HG03378 (cell line): ENCODE measurements around the gene ASCL3.
"Not testable (repeated sequence)": the region's sequence is repeated elsewhere in the genome, so short reads cannot be mapped to it uniquely, and the experiment has no call there.

Source experiments
- ATAC-seq: cut with Tn5 transposase; IDR thresholded peaks from one replicate; pipeline ENCODE4 v1.9.1; 2021; ENCODE audit warnings: mild to moderate bottlenecking, moderate library complexity; ENCODE audit not compliant: unreplicated experiment

Gene ASCL3

GRCh38 chr11:8942518-8943066, at the start of gene ASCL3:
TSS of gene ASCL3 (minus strand) at chr11:8943016. CDS start at chr11:8938161, 4,855 bp downstream.
- ATAC-seq = no peak

- ATAC-seq = no peak
Observed at GRCh38 chr11:8989453-8989852, 46.6 kb upstream of the ASCL3 start.

GRCh38 chr11:8988329-8989234, 45.8 kb upstream of the ASCL3 start:
- ATAC-seq = no peak

- ATAC-seq = no peak
Observed at GRCh38 chr11:8987446-8987845, 44.6 kb upstream of the ASCL3 start.

- not testable (repeated sequence) for ATAC-seq
Observed at GRCh38 chr11:8986772-8987171, 44.0 kb upstream of the ASCL3 start.

DNA sequence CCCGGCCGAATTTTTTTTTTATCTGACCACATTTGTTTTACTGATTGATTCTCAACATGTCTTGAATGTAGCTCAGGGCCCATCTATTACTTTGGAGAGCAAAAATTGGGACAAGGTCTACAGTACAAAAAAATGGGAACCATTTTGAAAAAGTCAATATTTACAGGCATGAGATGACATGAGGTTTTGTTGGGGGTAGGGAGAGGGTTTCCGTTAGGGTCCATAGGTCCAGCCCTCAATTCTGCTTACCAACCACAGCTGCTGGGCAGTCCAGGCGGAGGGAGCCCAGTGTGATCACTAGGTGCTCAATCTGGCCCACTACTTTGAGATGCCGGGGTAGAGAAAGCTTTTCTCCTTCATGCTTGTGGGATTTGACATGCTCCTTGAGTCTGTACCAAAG, 42.6 kb upstream of the ASCL3 start:
- ATAC-seq = no peak

GRCh38 chr11:8983552-8983951, 40.7 kb upstream of the ASCL3 start:
- no peak for ATAC-seq

- ATAC-seq = no peak
Observed at GRCh38 chr11:8980485-8980884, 37.7 kb upstream of the ASCL3 start.

GRCh38 chr11:8979365-8979764, 36.5 kb upstream of the ASCL3 start:
- ATAC-seq = not testable (repeated sequence)

DNA sequence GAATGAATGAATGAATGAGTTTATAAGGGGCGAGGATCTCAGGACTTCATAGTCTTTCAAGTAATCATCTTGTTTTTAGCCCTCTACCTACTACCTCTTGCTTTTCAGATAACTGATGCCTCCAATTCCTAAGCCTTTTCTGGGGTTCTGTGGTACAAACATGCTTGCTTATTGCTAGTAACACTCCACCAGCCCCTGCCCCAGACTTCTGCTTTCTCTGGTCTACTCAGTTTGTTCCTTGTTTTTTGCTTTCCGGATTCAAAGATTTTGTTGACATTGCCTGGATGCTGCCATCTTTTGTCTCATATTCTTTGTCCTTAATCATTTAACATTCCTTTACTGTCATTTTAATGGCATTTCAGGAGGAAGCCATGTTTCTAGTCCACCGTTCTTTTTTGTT, 30.3 kb upstream of the ASCL3 start:
- no peak for ATAC-seq

DNA sequence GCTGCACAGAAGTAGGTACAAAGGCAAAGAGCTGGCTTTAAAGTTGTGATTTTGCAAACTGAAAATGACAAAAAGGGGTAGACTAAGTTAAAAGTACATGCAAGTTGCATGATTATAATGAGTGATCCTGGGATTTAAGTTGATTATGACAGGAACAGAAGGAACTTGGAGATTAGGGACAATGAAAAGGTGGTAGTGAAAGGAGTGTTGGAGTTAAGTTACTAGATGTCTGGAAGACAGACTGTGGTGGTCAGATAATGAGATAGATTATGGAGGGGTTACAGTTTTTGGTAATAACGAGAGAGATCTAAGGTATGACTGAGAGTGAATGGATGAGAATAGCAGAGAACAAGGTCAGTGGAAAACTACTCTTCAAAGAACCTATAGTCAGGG, 29.1 kb upstream of the ASCL3 start:
- ATAC-seq = no peak

DNA sequence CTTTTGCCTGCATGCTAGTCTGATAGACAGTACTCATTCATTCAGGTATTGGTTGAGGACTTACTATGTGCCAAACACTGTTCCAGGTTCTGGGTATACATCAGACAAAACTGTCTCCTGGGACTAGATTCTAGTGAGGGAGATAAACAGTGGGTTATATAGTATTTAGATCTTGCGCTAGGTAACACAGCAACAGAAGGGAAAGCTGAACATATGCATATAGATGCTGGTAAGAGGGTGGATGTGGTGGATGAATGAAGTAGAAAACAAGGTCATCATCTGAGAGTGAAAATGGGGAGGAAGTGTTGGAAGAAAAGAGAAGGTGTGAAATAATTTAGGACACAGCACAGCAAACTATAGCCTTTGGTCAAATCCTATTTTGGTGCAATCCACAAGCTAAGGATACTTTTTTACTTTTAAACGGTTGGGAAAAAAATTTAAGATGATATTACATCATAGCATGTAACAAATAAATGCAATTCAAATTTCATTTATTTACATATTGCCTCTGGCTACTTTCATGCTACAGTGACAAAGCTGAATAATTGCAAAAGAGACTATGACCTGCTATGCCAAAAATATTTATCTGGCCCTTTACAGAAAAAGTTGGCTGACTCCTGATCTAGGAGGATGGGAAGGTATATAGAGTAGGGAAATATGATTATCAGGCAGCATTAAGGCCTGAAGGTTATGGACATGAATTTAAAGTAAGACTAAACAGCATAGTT, 28.5 kb upstream of the ASCL3 start:
- no peak for ATAC-seq

- no peak for ATAC-seq
Observed at GRCh38 chr11:8967184-8967583, 24.4 kb upstream of the ASCL3 start.

GRCh38 chr11:8964324-8965320, 21.8 kb upstream of the ASCL3 start, which contains the start of gene TMEM9B:
TSS of gene TMEM9B (minus strand) at chr11:8964442. CDS start at chr11:8964313, 129 bp downstream.
- ATAC-seq = peak; percentile 62

DNA sequence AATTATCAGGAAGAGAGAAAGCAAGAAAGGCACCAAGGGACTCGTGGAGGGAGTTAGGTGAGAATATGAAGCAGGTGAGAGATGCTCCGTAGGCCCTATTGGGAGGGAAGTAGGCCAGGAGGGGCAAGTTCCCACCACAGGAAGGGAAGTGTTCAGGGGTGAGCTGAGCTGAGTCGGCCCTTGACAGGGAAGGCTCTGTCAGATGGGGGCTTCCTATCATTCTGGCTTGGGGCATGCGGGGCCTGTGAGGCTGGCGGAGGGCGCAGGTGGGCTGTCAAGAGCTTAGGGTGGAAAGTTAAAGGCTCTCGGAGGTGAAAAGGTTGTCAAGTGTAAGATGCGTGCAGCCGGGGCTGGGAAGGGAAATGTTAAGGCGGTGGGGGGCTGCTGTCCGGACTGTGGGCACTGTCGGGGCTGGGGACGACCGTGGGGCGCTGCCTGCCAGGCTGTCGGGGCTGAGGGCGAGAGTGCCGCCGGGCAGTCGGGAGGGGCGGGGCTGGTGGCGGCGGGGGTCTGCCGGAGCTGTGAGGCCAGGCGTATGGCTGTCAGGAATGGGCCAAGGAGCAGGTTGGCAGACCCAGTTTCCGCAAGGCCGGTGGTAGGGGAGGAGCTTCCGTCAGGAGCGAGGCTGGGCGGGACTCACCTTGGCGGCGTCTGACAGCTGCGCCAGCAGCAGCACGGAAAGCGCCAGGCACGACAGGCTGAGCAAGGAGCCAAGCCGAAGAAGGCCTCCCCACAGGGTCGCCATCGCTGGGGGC, 20.9 kb upstream of the ASCL3 start:
- ATAC-seq = peak; percentile 46

GRCh38 chr11:8962841-8963240, 20.0 kb upstream of the ASCL3 start:
- ATAC-seq = no peak

- no peak for ATAC-seq
Observed at GRCh38 chr11:8961401-8961800, 18.6 kb upstream of the ASCL3 start.

DNA sequence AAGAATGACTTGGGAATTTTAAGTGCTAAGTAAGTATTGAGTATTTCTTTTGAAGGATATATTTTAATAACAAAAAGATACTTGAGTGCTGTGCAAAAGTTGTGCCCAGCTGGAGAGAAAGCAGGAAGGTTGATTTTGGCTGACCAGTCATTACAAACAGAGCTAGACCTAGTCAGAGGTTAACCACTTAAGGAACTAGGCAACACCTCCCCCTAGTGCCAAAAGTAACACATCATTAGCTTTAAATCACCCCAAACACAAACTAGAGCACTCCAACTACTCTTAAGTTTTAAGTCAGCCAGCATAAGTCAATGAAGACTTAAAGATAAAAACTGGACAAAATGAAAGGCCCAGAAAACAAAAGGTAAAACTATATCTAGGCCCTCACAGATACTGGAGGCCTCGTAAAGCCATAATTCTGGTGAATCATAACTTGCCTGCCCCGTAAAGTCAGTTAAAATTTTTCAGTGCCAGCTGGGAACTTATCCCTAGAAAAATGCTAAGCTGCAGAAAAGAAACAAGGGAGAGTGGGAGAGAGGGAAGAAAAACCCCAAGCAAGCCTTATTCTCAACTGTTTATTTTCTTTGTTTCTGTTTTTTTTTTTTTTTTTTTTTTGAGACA, 16.8 kb upstream of the ASCL3 start:
- ATAC-seq = peak; percentile 52

DNA sequence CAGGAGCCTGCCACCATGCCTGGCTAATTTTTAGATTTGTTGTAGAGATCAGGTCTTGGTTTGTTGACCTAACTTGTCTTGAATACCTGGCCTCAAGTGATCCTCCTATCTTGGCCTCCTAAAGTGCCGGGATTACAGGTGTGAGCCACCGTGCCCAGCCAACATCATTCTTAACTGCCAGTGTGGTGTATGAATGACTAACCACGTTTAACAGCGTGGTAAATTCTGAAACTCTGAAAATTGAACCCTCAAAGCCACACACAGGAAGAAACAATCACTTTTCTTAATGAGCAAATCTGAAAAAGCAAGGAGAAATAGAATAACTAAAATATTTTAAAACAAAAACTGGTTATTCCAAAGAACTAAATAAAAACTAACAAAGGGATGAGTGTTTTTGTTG, 14.0 kb upstream of the ASCL3 start:
- ATAC-seq = no peak
